Thyroid gland (tissue), 4 donors: ENCODE data around the gene COL4A1.

Source experiments
- CTCF ChIP-seq, 6 experiments: fragments of 200-600 bp in 3 of 6; fragments of 450-650 bp in 3 of 6; sonication (generic) in 3 of 6; IDR thresholded peaks; one replicate each; pipeline ENCODE4 v1.5.1; 2016 to 2019; ENCODE audit warnings: antibody characterized with exemption in 6 of 6, mild to moderate bottlenecking in 2 of 6, inconsistent platforms in 1 of 6, moderate library complexity in 1 of 6
- POLR2A ChIP-seq, 2 donors: fragments of 450-650 bp; IDR thresholded peaks; one replicate each; pipeline ENCODE4 v1.6.1; 2017; ENCODE audit warnings: antibody characterized with exemption in 2 of 2, mild to moderate bottlenecking in 2 of 2, moderate library complexity in 1 of 2

DNA sequence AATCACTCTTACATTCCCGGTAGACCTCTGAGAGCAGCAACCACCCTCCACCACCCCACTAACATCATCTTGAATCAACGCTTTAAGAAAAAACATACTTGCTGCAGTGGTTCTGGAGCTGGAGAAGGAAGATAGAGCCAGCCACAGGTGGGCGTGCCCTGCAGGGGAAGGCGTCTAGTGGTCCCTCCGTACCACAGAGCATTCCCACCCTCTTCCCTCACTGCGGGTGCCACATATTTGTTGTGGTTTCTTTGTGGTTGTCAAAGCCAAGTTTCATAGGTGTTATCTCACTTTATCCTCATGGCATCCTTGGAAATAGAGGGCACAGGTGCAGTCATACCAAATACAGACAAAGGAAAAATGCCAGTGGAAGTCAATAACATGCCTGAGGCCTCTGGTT, 22.3 kb upstream of the COL4A1 start:
- TF ChIP-seq POLR2A (IDR thresholded peaks at IDR 0.05) = no peak
- no peak for TF ChIP-seq CTCF (IDR thresholded peaks at IDR 0.05)
